OCI-LY7 (cell line): Measurements from ENCODE around the gene GLI3. TPM values are rescaled to one million over a fixed set of nuclear protein-coding genes. Genes with fewer than 3 reads are reported as not detected.

Source experiments
- BruUV-seq: library from RNA; stranded (reverse); fragments of 400-500 nt; replicated peaks from 2 replicates; lab custom pipeline; 2021; lab: Mats Ljungman, UMichigan
- CTCF ChIA-PET: fragments of 300-600 bp; sonication (Branson Sonifier 250); formaldehyde crosslinking; loops from one replicate; lab custom pipeline; 2022; ENCODE audit warnings: antibody characterized with exemption; ENCODE audit not compliant: unreplicated experiment; lab: Charles Lee
- POLR2A ChIA-PET: fragments of 300-600 bp; sonication (Branson Sonifier 250); formaldehyde crosslinking; loops from one replicate; lab custom pipeline; 2022; ENCODE audit warnings: antibody characterized with exemption; lab: Charles Lee
- DNase-seq: peaks from one replicate; pipeline ENCODE4 v3.0.0-alpha.2; 2015; ENCODE audit warnings: low spot score
- H2AFZ ChIP-seq: fragments of 200-600 bp; sonication (generic), shearing (Covaris generic); 2 replicates; pipeline ENCODE4 v1.6.1; 2014; ENCODE audit warnings: mild to moderate bottlenecking, antibody characterized with exemption, low read length, moderate library complexity
- H3K27ac ChIP-seq: fragments of 200-600 bp; sonication (generic); 2 replicates; pipeline ENCODE4 v1.5.1; 2014; ENCODE audit warnings: mixed run types, low read depth, mild to moderate bottlenecking, moderate library complexity, low read length, inconsistent platforms; ENCODE audit not compliant: poor library complexity, severe bottlenecking
- H3K36me3 ChIP-seq: fragments of 200-600 bp; sonication (generic); 2 replicates; pipeline ENCODE4 v1.6.1; 2014; ENCODE audit warnings: mild to moderate bottlenecking, antibody characterized with exemption, low read length, moderate library complexity, mixed read lengths; ENCODE audit not compliant: insufficient read depth
- H3K4me1 ChIP-seq: fragments of 200-600 bp; sonication (generic); 2 replicates; pipeline ENCODE4 v1.5.1; 2014; ENCODE audit warnings: mild to moderate bottlenecking, low read length; ENCODE audit not compliant: insufficient read depth, poor library complexity, severe bottlenecking
- H3K4me2 ChIP-seq: fragments of 200-600 bp; sonication (generic); 2 replicates; pipeline ENCODE4 v1.6.1; 2014; ENCODE audit warnings: mild to moderate bottlenecking, low read length
- H3K4me3 ChIP-seq: fragments of 200-600 bp; sonication (generic); 2 replicates; pipeline ENCODE4 v1.5.1; 2014; ENCODE audit warnings: mild to moderate bottlenecking, low read depth, low read length; ENCODE audit not compliant: poor library complexity, severe bottlenecking
- H3K79me2 ChIP-seq: fragments of 200-600 bp; sonication (generic); 2 replicates; pipeline ENCODE4 v1.6.1; 2016; ENCODE audit warnings: low read depth, mild to moderate bottlenecking, low read length, moderate library complexity, mixed read lengths; ENCODE audit not compliant: insufficient read depth
- H3K9me2 ChIP-seq: fragments of 200-600 bp; sonication (generic); 2 replicates; pipeline ENCODE4 v1.6.1; 2016; ENCODE audit warnings: mild to moderate bottlenecking, low read length, mixed read lengths; ENCODE audit not compliant: insufficient read depth
- H3K9me3 ChIP-seq: fragments of 200-600 bp; sonication (generic); 2 replicates; pipeline ENCODE4 v1.6.1; 2014; ENCODE audit warnings: mild to moderate bottlenecking, mixed run types, low read length, mixed read lengths
- H4K20me1 ChIP-seq: fragments of 200-600 bp; sonication (generic); 2 replicates; pipeline ENCODE4 v1.6.1; 2014; ENCODE audit warnings: mild to moderate bottlenecking, antibody characterized with exemption, low read length, moderate library complexity, mixed read lengths; ENCODE audit not compliant: insufficient read depth
- CTCF ChIP-seq: fragments of 200-600 bp; sonication (generic); conservative IDR thresholded peaks from 2 replicates; pipeline ENCODE4 v1.5.1; 2014; ENCODE audit warnings: mild to moderate bottlenecking, antibody characterized with exemption, low read length, moderate library complexity, mixed read lengths
- EZH2phosphoT487 ChIP-seq: fragments of 200-600 bp; sonication (generic); IDR thresholded peaks from 2 replicates; pipeline ENCODE4 v1.6.1; 2018; ENCODE audit warnings: low read depth, borderline replicate concordance, mild to moderate bottlenecking, mixed run types, antibody characterized with exemption, low read length, moderate library complexity, mixed read lengths
- intact Hi-C: fragments of 100-400 bp; cut with micrococcal nuclease; formaldehyde crosslinking; loops from one replicate; pipeline ENCODE4 v1.10.0; 2022; ENCODE audit not compliant: unreplicated experiment
- total RNA-seq, 2 experiments: library from RNA; depleted of rRNA in 1 of 2; stranded (reverse); fragments of >200 nt in 1 of 2; shearing (Covaris generic) in 1 of 2; gene quantifications; 2 replicates each; pipeline ENCODE4 v1.2.3, GENCODE V29; 2014 to 2022

The GLI3 gene
- total RNA-seq, 2 experiments from 2014 or later = not detected

- Histone ChIP-seq H3K79me2 (no peaks in the 10 kb centered on the region), H3K4me2 (no peak overlapping the region), H2AFZ (no peak overlapping the region), H4K20me1 (no peaks in the 10 kb centered on the region), H3K9me2 (no peaks in the 10 kb centered on the region), H3K27ac (no peak overlapping the region), H3K36me3 (no peaks in the 10 kb centered on the region), H3K4me1 (no peaks in the 10 kb centered on the region), H3K9me3 (no peaks in the 10 kb centered on the region), H3K4me3 (no peak overlapping the region)
- CTCF ChIA-PET = no interaction called here
- no peak for DNase-seq
- POLR2A ChIA-PET = interaction anchor here (0.7 to 0.8 kb wide), 2 partner anchors 11 to 268 kb away, joined by 3 read pairs; no protein-coding TSS in a partner anchor
- intact Hi-C loops = no loop called here
- TF ChIP-seq EZH2phosphoT487 (no peak), CTCF (no peak)
- BruUV-seq = no TSS peak
Observed at GRCh38 chr7:41978858-41979257, 258.2 kb downstream of the GLI3 start.

GRCh38 chr7:41977661-41978060 is 259.3 kb downstream of the GLI3 start:
- intact Hi-C loops = no loop called here
- POLR2A ChIA-PET = interaction anchor here (0.8 kb wide), 1 partner anchor 49 kb away, joined by 3 read pairs; no protein-coding TSS in a partner anchor
- H2AFZ ChIP-seq = no peak overlapping the region

More at GRCh38 chr7:41977661-41978060, 259.3 kb downstream of the GLI3 start:
- H3K9me3 ChIP-seq = no peaks in the 10 kb centered on the region
- H3K36me3 ChIP-seq = no peaks in the 10 kb centered on the region
- H3K4me3 ChIP-seq = no peak overlapping the region
- no peak overlapping the region for H3K27ac ChIP-seq
- no peaks in the 10 kb centered on the region for H3K4me1 ChIP-seq
- TF ChIP-seq CTCF (no peak), EZH2phosphoT487 (no peak)
- no peaks in the 10 kb centered on the region for H3K79me2 ChIP-seq
- no TSS peak for BruUV-seq
- H3K4me2 ChIP-seq = no peak overlapping the region
- DNase-seq = no peak
- H3K9me2 ChIP-seq = no peaks in the 10 kb centered on the region
- CTCF ChIA-PET = no interaction called here
- no peaks in the 10 kb centered on the region for H4K20me1 ChIP-seq
